ENCODE data around the gene DERA. TPM values are rescaled to one million over a fixed set of nuclear protein-coding genes. Genes with fewer than 3 reads are reported as not detected.

Gene DERA
- total and polyA plus RNA-seq, 2 of the 8 experiments (the other 6 are each of a cell fraction or from before 2014, with no cell fraction given) = 13.1 to 17.1 TPM

DNA sequence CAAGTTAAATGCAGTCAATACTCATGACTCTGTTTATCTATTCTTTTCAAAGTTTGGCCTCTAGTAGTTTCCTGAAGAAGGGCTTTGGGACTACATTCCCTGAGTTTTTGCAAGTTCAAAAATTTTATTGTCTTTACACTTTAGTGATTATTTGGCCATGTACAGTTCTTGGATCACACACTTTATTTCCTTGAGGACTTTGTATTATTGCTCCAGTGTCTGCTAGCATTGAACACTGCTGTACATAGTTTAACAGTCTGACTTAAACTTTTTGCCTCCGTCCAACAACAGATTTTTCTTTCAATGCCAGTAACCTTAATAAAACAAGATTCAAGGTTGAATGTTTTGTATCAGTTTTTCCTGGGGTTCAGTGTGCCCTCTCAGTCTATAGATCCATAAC is 132.3 kb downstream of the DERA start:
- Histone ChIP-seq H3K18ac (ENCODE audit: extremely low read depth, low read length) (no peak overlapping the region), H3K56ac (replicated peaks; ENCODE audit: insufficient read length, low read depth, low read length) (no peak overlapping the region), H4K91ac (replicated peaks; ENCODE audit: insufficient read length, low read length) (no peak overlapping the region), H4K5ac (ENCODE audit: insufficient read length, low read depth, low read length) (no peak overlapping the region), H3K23me2 (ENCODE audit: low read depth, low read length) (no peaks in the 10 kb centered on the region), H2BK15ac (ENCODE audit: low read length) (no peak overlapping the region), H3K9ac (replicated peaks in 1 of 4; ENCODE audit: extremely low read depth in 1 of 4, low read depth in 3 of 4, low read length in 3 of 4) (no peak overlapping the region), H3K4me1 (replicated peaks in 1 of 4; ENCODE audit: control insufficient read depth in 3 of 4, insufficient read depth in 4 of 4, low read length in 3 of 4) (no peaks in the 10 kb centered on the region), H3K4me2 (ENCODE audit: insufficient read depth in 1 of 2, low read depth in 2 of 2, low read length in 2 of 2) (no peak overlapping the region), H3K27me3 (replicated peaks in 1 of 4; ENCODE audit: control insufficient read depth in 3 of 4, extremely low read depth in 1 of 4, insufficient read depth in 3 of 4, low read length in 3 of 4) (no peaks in the 10 kb centered on the region), H3K4ac (replicated peaks; ENCODE audit: insufficient read length, low read depth, low read length) (no peak overlapping the region), H2AK5ac (ENCODE audit: low read depth, low read length) (no peak overlapping the region), H2AFZ (ENCODE audit: low read length) (no peak overlapping the region), H4K8ac (ENCODE audit: extremely low read depth, insufficient read depth, low read length) (no peak overlapping the region), H3K79me2 (ENCODE audit: control insufficient read depth in 1 of 2, insufficient read depth in 2 of 2, low read length in 2 of 2) (no peaks in the 10 kb centered on the region), H2BK20ac (ENCODE audit: low read length) (no peak overlapping the region), H2BK12ac (ENCODE audit: low read depth, low read length) (no peak overlapping the region), H2BK5ac (ENCODE audit: low read depth, low read length) (no peak overlapping the region), H2BK120ac (replicated peaks; ENCODE audit: low read depth, low read length) (no peak overlapping the region), H3K9me3 (ENCODE audit: insufficient read depth in 2 of 2, low read depth in 1 of 2, low read length in 1 of 2) (peaks cover 0 to 3% of the 10 kb centered on the region in 2 experiments; a peak in 1 of 4 replicates), H4K20me1 (replicated peaks in 1 of 2; ENCODE audit: control insufficient read depth in 1 of 2, insufficient read depth in 2 of 2, low read length in 2 of 2) (no peaks in the 10 kb centered on the region), H3K36me3 (ENCODE audit: control insufficient read depth in 2 of 4, insufficient read depth in 4 of 4, low read length in 3 of 4) (no peaks in the 10 kb centered on the region), H3K79me1 (ENCODE audit: low read depth, low read length) (no peaks in the 10 kb centered on the region), H3K4me3 (ENCODE audit: extremely low read depth in 1 of 4, insufficient read depth in 2 of 4, low read depth in 3 of 4, low read length in 4 of 4) (no peak overlapping the region), H3K23ac (ENCODE audit: insufficient read length) (no peak overlapping the region), H3K14ac (ENCODE audit: insufficient read length) (no peak overlapping the region), H3K27ac (ENCODE audit: low read depth, low read length) (no peak overlapping the region)
- no peak for DNase-seq (ENCODE audit: low read depth in 1 of 2, low spot score in 2 of 2)
- ChIA-PET CTCF (ENCODE audit: partially characterized antibody) (interaction anchor here (1.1 kb wide), 1 partner anchor 61 kb away, joined by 5 read pairs; no protein-coding TSS in a partner anchor), POLR2A (ENCODE audit: partially characterized antibody) (no interaction called here)
- FAIRE-seq = no peak
- WGBS, 2 experiments (ENCODE audit: extremely low coverage in 1 of 2, insufficient coverage in 1 of 2, insufficient read length in 1 of 2, insufficient replicate concordance in 2 of 2, low coverage in 1 of 2, low lambda C conversion rate in 2 of 2, missing lambda C conversion rate in 1 of 2) = 82% methylated on average over 1 of the region's 1 CpG; no CpG with 5 or more reads in 1 of the 2 experiments
- TF ChIP-seq USF2 (IDR thresholded peaks at IDR 0.05; ENCODE audit: low read length) = no peak
